DOHH2 (cell line): Measurements from ENCODE around the gene CSMD2.

Source experiments
- CTCF ChIP-seq: fragments of 200-600 bp; sonication (generic); IDR thresholded peaks from one replicate; pipeline ENCODE4 v1.5.1; 2014; ENCODE audit warnings: antibody characterized with exemption, mild to moderate bottlenecking, low read depth, low read length; ENCODE audit not compliant: poor library complexity, severe bottlenecking
- EZH2phosphoT487 ChIP-seq: fragments of 200-600 bp; sonication (generic); IDR thresholded peaks from 2 replicates; pipeline ENCODE4 v1.6.1; 2017; ENCODE audit warnings: borderline replicate concordance, mild to moderate bottlenecking, antibody characterized with exemption, low read length, moderate library complexity, mixed read lengths

GRCh38 chr1:33602271-33602670 lies 562.8 kb downstream of the CSMD2 start:
- no peak for TF ChIP-seq CTCF
- TF ChIP-seq EZH2phosphoT487: no peak
